Right hindlimb (tissue), 1 donor: Measurements from ENCODE around the gene ZNF516.

Experiments used
- DNase-seq: peaks from one replicate; pipeline ENCODE4 v3.0.0-alpha.2; 2018

The ZNF516 gene

GRCh38 chr18:76398295-76398694 is 96.7 kb downstream of the ZNF516 start:
- no peak for DNase-seq

GRCh38 chr18:76397631-76398030 is 97.4 kb downstream of the ZNF516 start:
- DNase-seq, result no peak

GRCh38 chr18:76396792-76397191 is 98.2 kb downstream of the ZNF516 start:
- peak; percentile 11 for DNase-seq

- DNase-seq, result peak; percentile 10
These were observed 99.4 kb downstream of the ZNF516 start for GRCh38 chr18:76395609-76396008.

GRCh38 chr18:76394780-76395476 is 100.1 kb downstream of the ZNF516 start:
- DNase-seq, result no peak

GRCh38 chr18:76392349-76392748 is 102.7 kb downstream of the ZNF516 start:
- no peak for DNase-seq

GRCh38 chr18:76391746-76392145 is 103.3 kb downstream of the ZNF516 start:
- no peak for DNase-seq

GRCh38 chr18:76391038-76391437 is 104.0 kb downstream of the ZNF516 start:
- DNase-seq, result no peak

GRCh38 chr18:76390452-76391035 is 104.5 kb downstream of the ZNF516 start:
- no peak for DNase-seq

- DNase-seq, result no peak
These were observed 105.3 kb downstream of the ZNF516 start for GRCh38 chr18:76389716-76390115.

GRCh38 chr18:76388891-76389423 is 106.1 kb downstream of the ZNF516 start:
- DNase-seq, result no peak

GRCh38 chr18:76388261-76388660 is 106.8 kb downstream of the ZNF516 start:
- no peak for DNase-seq

GRCh38 chr18:76387608-76388007 is 107.4 kb downstream of the ZNF516 start:
- DNase-seq, result no peak

- DNase-seq, result no peak
These were observed 108.2 kb downstream of the ZNF516 start for GRCh38 chr18:76386886-76387285.

GRCh38 chr18:76386071-76386470 is 109.0 kb downstream of the ZNF516 start:
- no peak for DNase-seq

- DNase-seq, result no peak
These were observed 109.4 kb downstream of the ZNF516 start for GRCh38 chr18:76385681-76385975.

GRCh38 chr18:76384861-76385680 is 110.0 kb downstream of the ZNF516 start:
- DNase-seq, result no peak

- DNase-seq, result no peak
These were observed 110.8 kb downstream of the ZNF516 start for GRCh38 chr18:76384114-76384790.

GRCh38 chr18:76383636-76384035 is 111.4 kb downstream of the ZNF516 start:
- DNase-seq, result no peak

- no peak for DNase-seq
These were observed 112.8 kb downstream of the ZNF516 start for GRCh38 chr18:76382275-76382674.

GRCh38 chr18:76380791-76381405 is 114.1 kb downstream of the ZNF516 start:
- no peak for DNase-seq

GRCh38 chr18:76380127-76380729 is 114.8 kb downstream of the ZNF516 start:
- no peak for DNase-seq
